GM03348 (cell line): ENCODE results near the gene ARSD.
A peak's percentile ranks its signal among the peaks of the same experiment; 100 is the strongest.
"Not testable (repeated sequence)": the region's sequence is repeated elsewhere in the genome, so short reads cannot be mapped to it uniquely, and the experiment has no call there.

Experiments used
- DNase-seq: peaks from one replicate; pipeline ENCODE4 v3.0.0; 2012; ENCODE audit warnings: low spot score

The ARSD gene, protein sequence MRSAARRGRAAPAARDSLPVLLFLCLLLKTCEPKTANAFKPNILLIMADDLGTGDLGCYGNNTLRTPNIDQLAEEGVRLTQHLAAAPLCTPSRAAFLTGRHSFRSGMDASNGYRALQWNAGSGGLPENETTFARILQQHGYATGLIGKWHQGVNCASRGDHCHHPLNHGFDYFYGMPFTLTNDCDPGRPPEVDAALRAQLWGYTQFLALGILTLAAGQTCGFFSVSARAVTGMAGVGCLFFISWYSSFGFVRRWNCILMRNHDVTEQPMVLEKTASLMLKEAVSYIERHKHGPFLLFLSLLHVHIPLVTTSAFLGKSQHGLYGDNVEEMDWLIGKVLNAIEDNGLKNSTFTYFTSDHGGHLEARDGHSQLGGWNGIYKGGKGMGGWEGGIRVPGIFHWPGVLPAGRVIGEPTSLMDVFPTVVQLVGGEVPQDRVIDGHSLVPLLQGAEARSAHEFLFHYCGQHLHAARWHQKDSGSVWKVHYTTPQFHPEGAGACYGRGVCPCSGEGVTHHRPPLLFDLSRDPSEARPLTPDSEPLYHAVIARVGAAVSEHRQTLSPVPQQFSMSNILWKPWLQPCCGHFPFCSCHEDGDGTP

DNA sequence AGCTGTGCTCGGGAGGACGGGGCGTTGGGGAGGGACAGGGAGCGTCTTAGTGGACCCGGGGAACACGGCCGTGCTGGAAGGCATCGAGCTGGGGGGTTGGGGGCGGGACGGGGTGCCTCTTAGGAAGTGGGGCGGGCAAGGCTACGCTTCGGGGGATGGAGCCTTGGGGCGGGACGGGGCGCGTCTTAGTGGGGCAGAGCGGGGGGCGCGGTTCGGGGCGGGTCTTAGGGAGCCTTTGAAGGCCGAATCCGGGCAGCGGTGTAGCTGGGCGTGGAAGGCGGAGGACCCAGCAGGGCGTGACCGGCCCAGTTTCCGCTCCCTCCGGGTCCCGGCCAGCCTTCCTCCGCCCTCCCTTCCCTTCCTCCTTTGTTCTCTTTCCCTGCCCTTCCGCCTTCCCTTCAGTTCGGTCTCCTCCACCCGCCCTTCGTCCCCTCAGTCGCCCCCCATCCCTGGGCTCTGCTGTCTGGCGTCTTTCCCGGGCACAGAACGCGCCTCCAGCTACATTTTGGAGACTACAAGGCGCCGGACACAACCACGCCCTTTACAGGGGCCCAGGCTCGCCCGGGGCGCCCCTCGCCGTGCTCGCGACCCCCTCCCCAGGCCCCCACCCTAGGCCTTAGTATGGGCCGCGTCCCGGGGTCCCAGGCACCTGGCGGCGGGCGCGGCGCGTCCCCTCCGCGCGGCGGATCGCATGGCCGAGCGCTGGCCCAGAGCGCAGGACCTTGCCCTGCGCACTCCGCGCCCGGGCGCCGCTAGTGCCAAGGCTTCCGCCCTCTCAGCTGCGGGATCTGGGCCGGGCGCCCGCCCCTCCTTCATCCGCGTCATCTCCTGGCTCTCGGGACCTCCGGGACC lies at the start of gene ARSD:
TSS of gene ARSD (minus strand) at position 757 of the 852 bp plus-strand sequence. CDS start at position 693, 64 bp downstream.
- peak; percentile 92 for DNase-seq

DNA sequence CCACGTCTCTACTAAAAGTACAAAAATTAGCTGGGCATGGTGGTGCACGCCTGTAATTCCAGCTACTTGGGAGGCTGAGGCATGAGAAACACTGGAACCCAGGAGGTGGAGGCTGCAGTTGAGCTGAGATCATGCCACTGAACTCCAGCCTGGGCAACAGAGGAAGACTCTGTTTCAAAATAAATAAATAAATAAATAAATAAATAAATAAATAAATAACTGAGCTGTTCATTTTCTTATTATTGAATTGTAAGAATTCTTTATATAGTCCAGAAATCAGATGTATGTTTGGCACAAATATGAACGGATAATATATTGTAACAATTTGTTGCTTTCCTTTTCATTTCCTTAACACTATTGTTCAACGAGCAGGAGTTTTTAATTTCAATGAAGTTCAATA lies 49.5 kb upstream of the ARSD start:
- DNase-seq = not testable (repeated sequence)

DNA sequence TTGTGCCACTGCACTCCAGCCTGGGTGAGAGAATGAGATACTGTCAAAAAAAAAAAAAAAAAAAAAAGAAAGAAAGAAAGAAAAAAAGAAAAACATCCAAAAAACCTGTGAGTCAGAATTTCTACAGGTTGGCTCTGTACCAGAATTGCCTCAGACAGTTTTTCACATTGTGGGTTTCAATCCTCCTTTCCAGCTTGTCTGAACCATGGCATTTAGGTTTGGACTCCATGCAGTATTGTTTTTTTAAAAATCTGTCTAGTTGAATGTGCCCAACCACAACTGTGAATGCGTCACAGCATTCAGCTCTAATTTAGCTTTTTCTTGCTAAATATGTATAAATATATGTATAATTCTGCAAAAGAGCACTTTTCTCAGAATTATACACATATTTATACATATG lies 45.8 kb upstream of the ARSD start:
- no peak for DNase-seq

DNA sequence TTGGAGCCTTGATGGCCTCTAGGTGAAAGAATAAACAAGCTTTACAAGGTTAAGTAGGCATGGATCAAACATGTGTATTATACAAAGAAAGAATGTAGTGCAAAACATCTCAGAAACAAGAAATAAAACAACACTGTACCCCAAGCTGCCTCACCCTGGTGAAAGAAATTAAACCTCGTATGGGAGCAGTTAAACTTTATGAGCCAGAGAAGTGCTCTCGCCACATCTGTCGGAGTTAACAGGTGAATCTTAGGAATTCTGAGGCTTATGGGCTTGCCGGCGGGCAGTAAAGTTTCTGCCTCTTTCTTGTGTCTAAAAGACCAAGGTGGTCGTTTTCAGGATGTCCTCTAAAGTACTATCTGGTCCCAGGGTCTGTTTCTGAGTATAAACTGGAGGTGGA lies 43.3 kb upstream of the ARSD start:
- no peak for DNase-seq

DNA sequence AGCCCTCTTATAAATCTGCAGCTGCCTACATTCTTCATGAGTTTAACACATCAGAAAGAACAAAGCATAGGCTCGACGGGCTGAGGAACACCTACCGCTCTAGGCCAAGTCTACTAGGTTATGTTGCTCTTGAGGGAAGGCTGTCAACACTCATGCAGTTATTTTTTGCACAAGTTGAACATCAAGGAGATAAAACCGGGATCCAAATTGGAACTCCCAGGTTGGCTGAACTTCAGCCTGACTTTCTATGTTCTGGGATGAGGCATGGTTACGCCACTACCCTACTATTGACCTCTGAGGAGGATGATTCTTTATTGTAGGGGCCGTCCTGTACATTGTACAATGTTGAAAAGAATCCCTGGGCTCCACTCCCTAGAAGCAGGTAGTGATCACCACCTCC lies 39.9 kb upstream of the ARSD start:
- no peak for DNase-seq

DNA sequence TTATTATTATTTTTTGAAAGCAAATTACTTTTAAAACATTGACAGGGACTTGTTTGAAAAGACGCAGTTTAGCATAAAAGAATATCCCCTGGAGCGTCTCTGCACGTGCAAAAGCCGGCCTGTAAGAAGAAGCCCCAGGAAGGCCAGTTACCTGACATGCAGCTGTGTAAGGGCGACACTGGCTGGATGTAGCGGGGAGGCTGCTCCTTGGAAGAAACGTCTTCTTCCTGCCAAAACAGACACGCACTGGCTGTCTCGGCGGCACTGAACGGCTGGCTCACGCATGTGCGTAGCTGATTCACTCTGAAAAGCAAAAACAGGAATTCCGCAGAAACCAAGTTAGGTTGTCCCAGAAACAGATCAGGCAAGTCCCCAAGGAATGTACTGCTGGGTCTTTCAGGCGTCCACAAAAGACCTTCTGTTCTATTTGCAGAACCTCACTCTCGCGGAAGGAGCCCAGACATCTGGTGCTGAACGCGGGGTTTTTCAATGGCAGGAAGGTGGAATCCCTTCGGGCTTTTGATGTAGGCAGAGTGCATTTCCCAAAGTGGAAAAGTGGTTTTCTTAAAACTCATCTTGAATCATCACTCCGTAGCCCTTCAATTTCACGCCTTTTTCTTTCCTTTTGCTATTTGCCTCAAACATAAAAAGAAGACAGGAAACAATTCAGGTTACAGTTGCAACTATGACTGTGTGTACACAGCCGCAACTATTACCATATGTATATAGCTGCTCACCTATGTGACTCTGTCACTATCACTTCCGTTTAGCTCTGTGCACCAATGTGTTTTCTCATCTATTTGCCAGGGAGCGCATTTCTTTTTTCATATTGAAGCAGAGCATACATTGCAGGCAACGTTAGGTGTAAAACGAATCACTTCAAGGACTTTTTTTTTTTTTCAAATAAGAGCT lies 39.1 kb upstream of the ARSD start:
- DNase-seq = peak; percentile 40

DNA sequence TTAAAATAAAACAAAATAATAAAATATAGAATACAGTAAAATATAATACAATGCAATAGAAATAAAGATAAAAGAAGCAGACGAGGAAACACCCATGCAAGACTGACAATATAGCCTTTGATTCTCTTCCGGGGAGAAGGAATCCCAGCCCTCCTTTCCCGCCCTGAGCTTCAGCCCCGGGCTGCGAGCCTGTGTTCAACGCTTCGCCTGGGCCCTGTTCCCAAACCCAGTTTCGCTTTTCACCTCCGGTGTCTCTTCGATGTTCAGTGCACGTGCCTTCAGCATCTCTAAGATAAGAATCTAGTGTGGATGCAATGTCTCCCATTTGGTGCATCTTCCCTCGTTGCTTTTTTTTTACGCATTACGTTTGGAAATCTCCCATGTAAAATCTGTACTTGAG lies 38.4 kb upstream of the ARSD start:
- no peak for DNase-seq

DNA sequence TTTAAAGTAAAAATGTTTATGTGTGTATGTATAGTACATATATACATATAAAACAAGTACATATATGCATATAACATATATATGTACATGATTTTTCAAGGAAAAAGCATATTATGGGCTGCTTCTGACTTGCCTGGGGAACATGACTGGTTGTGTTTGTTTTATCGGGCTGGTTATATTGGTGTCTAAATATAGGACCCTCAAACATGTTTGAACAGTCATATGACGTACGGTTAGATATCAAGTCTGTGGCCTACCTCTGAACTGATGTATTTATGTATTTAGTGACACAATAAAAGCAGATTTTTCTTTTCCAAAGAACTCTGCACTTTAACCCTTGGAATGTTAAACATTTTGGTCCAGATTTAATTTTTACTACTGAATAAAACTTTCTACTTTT lies 37.9 kb upstream of the ARSD start:
- no peak for DNase-seq

DNA sequence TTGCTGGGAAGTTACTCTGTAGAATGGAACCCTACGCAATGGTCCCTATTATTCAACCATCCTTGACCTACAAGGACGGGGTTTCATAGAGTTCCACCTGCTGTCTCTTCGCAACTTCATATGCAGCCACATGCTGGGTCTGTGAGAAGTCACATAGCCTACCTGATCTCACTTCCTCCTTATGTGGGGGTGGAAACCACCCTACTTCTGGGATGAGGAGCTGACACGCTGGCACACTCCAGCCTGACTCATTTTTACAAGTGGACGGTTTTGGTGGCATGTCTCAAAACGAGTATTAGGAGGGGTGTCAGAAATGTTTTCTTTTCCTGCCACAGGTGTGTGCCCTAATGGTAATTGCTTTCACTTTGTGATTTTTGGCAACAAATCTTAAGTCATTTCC lies 36.8 kb upstream of the ARSD start:
- DNase-seq = no peak

DNA sequence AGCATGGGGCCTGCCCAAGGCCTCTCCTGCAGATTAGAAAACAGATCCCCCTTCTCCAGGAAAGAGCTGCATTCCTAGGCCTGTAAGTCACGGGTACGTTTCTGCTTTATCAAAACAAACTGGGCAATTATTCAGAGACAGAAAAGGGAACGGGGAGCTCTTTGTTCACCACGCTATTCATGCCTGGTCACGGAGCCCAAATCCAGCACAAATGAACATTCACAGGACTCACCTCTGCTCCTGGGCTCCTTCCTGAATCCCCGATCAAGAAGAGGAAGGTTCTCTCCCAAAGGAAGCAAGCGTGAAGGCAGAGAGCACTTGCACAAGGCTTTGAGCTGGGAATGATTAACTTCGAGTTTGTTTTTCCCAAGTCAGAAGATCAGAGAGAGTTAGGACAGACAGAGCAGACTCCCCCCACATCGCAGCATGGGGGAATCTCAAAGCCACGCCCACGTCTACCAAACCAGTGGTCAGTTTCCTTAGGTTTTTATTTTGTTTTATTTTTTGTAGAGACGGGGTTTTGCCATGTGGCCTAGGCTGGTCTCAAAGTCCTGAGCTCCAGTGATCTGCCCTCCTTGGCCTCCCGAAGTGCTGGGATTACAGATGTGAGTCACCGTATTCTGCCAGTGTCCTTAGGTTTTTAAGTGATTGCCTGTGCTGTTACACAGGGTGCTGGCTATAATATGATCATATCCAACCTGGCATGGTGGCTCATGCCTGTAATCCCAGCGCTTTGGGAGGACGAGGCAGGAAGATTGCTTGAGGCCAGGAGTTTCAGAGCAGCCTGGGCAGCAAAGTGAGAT lies 35.1 kb upstream of the ARSD start:
- not testable (repeated sequence) for DNase-seq

DNA sequence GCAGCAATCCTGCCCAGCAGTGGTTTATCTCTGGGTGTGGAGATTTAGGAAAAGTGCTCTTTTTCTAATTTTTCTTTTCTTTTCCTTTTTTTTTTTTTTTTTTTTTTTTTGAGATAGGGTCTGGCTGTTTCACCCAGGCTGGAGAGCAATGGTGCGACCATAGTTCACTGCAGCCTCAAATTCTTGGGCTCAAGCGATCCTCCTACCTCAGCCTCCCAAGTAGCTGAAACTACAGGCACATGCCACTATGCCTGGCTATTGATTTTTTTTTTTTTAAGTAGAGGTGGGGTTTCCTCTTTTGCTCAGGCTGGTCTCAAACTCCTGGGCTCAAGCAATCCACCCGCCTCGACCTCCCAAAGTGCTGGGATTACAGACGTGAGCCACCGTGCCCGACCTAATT lies 34.3 kb upstream of the ARSD start:
- DNase-seq = not testable (repeated sequence)

DNA sequence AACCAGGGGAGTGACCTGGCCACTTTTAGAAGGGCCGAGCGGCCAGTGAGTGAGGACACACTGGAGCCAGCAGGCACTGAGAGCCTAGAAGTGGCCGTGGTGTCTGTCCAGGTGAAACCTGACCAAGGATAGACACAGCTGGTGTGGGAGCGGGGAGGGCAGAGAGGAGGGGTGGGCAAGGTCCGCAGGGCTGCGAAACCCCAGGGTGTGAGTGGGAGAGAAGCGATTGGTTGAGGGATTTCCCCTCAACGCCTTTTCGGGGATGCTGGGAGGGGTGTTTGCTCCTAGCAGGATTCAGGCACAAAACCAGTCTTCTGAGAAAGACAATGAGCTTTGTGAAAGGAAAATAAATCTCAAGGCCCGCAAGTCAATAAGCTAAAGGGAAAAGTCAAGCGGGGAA lies 33.2 kb upstream of the ARSD start:
- no peak for DNase-seq

DNA sequence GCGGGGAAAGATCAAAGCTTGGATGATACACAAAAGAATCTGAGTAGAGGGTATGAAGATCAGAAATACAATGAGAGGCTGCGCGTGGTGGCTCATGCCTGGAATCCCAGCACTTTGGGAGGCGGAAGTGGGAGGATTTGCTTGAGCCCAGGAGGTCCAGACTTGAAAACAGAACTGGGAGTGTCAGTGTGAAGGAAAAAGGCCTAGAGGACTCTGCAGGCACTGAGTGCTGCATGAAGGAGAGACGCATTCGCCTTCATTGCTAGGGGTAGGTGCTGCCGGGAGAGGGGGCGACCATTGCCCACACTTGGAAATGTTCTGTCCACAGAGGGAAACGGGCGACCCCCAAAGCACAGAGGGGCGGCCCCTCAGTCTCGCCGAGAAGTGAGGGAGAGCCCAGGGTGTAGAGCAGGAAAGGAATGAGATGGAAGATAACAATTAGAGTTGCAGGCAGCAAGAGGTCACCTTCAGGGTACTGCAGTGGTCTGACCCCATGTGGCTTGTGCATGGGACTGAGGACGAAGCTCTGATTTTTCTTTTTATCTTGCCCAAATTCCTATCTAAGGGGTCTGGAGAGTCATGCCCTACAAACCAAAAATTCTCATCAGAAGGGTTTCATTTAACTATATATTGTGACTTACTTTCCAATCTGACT lies 31.8 kb upstream of the ARSD start:
- no peak for DNase-seq

DNA sequence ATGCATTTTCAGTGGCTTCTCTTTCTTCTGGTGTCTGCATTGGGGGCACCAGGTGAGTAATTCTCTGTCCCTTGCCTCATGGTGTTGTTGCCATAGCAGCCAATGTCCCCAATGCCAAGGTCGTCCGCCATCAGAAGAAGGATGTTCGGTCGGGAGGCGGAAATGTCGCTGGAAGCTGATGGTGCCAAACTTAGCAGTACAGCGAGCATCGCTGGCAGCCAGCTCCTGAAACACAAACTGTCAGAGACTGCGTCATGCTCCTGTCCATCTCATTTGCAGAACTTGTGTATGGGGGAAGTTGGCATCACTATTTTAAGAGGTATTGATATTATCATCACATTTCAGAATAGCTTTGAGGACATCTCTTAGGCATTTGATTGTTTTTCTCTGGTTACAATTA lies 29.1 kb upstream of the ARSD start:
- no peak for DNase-seq

DNA sequence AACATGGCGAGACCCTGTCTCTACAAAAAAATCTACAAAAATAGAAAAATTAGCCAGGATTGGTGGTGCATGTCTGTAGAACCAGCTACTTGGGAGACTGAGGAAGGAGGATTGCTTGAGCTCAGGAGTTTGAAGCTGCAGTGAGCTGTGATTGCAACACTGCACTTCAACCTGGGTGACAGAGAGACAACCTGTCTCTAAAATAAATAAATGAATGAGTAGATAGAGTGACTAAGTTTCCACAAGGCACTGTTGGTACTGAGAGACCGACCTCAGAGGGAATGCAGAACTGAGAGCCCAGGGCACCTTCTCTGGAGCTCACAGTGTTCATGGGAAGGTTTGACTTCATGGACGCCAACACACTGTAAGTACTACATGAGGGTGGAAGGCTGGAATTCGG lies 26.7 kb upstream of the ARSD start:
- no peak for DNase-seq

DNA sequence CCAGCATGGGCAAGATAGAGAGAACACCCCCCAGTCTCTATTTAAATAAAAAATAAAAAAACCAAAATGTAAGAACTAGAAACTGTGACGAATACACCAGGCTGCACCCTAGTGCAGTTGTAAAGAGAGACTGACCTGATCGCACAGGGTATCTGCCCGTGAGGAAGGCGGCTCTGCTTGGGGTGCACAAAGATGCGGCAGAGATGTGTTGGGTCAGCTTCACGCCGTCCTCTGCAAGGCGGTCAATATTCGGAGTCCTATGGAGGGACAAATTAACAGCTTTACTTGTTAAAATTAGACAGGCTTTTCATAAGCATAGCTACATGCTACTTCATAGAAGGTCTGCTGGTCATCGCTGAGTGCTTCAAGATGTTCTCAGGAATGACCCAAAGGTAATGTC lies 26.1 kb upstream of the ARSD start:
- DNase-seq = no peak

DNA sequence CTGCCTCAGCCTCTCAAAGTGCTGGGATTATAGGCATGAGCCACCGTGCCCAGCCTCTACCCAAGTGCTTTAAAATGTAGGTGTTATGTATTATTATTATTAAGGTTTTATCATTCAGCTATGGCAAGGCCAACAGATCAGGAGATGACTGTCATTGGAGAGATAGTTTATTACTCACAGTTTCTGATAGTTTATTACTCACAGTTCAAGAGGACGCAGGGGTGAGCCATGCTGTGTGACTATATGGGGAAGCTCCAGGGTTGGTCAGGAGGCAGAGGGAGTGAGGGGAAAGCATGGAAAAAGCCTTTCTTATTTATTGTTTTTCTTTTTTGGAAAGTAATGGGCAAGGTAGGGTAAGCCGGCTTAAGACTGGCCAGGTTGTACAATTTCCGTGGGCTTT lies 25.4 kb upstream of the ARSD start:
- DNase-seq = no peak

DNA sequence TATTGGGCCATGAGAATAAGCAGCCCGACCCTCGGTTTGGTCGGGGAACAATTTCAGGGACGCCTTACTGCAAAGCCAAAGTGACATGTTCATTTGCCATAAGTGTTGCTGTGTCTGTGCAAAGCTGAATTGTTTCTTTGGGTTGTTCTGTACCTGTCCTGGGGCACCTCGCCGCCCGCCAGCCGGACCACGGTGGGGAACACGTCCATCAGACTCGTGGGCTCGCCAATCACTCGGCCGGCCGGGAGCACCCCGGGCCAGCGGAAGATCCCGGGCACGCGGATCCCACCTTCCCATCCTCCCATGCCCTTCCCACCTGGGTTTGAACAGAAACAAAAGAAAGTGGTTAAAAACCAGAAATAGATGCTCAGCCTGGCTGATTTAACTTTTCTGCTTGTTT lies 8.8 kb upstream of the ARSD start:
- DNase-seq = not testable (repeated sequence)

DNA sequence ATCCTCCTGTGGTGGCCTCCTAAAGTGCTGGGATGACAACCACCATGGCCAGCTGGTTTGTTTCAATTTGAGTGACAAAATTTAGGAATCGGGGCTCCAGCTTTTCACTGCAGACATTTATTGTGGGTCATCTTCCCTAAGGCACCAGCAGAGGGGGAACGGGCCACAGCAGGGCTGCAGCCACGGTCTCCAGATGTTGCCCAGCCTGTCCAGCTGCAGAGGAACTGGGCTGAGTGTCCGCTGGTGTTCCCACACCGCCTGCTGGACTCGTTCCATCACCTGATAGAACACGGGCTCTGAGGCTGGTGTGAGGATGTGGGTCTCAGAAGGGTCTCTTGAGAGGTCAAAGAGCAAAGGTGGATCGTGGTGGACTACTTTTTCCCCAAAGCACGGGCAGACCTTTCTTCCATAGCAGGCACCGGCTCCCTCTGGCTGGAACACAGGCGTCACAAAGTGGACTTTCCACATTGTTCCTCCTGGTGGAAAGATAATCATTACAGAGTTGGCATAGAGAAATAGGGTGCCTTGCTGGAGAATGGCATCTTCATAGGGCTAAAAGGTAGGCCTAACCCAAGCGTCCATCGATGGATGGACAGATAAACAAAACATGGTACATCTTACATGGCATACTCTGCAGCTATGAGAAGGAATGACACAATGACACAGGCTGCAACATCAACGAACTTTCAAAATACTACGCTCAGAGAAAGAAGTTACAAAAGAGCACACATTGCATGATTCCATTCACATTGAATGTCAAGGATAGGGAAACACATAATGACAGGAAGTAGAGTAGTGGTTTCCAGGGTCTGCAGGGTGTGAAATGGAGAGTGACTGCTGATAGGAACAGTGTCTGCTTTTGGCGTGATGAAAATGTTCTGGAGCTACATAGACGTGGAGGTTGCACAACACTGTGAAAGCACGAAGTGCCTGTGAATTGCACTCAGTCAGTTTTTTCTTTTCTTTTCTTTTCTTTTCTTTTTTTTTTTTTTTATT lies 5.9 kb upstream of the ARSD start:
- DNase-seq = no peak
